Measurements from ENCODE around the gene KIF18B. TPM values are rescaled to one million over a fixed set of nuclear protein-coding genes. Genes with fewer than 3 reads are reported as not detected.
A peak's percentile ranks its signal among the peaks of the same experiment; 100 is the strongest.

KIF18B gene
- total and polyA plus RNA-seq, 8 donors, result 0.05 to 0.53 (median 0.14) TPM; not detected in 1

DNA sequence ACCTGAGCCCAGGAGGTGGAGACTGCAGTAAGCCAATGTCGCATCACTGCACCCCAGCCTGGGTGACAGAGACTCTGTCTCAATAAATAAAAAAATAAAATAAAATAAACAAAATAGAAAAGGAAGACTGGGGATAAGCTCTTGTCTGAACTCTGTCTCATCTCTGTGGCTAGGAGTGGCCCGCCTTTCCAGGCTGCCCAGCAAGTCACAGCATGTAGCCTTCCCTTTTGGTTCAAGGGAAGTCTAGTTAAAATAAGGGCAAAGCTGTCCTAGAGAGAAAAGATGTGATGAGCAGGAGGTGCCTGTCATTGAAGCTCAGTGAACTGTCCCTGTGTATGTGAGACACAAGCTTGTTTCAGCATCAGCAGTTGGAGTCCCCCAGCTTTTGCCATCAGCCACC is 29.6 kb downstream of the KIF18B start:
- 79 to 89% methylated on average over 2 of the region's 2 CpGs for WGBS, 2 donors
- H3K27me3 ChIP-seq, result no peaks in the 10 kb centered on the region
- no peaks in the 10 kb centered on the region for H3K4me1 ChIP-seq
- FAIRE-seq (no peak), ATAC-seq (no peak), DNase-seq (no peak)
- no peak overlapping the region for H3K4me3 ChIP-seq
- H3K36me3 ChIP-seq, result no peaks in the 10 kb centered on the region
- H3K27ac ChIP-seq, result peak overlapping the region in 2 of 4 donors; percentile 67 to 68
- intact Hi-C loops (cut with DNase I), result loop anchor here in 1 of 3 donors (10.0 kb wide), 1 partner anchor 177 kb away; no protein-coding TSS in a partner anchor
- no peaks in the 10 kb centered on the region for H3K9me3 ChIP-seq
- no peak for TF ChIP-seq CTCF (IDR thresholded peaks at IDR 0.05)

DNA sequence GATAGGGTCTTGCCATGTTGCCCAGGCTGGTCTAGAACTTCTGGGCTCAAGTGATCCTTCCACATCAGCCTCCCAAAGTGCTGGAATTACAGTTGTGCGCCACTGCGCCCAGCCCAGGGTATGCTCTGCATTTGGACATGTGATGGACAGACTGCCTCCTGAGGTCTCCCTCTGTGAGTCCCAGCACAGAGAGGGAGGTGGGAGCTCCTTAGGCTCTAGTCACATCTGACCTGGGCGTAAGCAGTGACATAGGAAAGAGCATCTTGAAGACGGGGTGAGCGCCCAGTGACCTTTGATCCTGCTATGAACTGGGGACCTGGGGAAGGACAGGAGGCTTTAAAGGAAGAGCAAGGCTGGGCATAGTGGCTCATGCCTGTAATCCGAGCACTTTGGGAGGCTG is 30.1 kb downstream of the KIF18B start:
- H3K27ac ChIP-seq, result peak overlapping the region; percentile 65 to 81 (median 68)
- intact Hi-C loops (cut with DNase I), result loop anchor here in 1 of 3 donors (10.0 kb wide), 1 partner anchor 177 kb away; no protein-coding TSS in a partner anchor
- no peak for DNase-seq
- 77 to 80% methylated on average over 6 of the region's 6 CpGs for WGBS, 2 donors
- no peaks in the 10 kb centered on the region for H3K27me3 ChIP-seq
- H3K4me1 ChIP-seq, result no peaks in the 10 kb centered on the region
- no peak overlapping the region for H3K4me3 ChIP-seq
- no peaks in the 10 kb centered on the region for H3K36me3 ChIP-seq
- no peaks in the 10 kb centered on the region for H3K9me3 ChIP-seq
- no peak for FAIRE-seq
- ATAC-seq, result no peak
- TF ChIP-seq CTCF (IDR thresholded peaks at IDR 0.05), result no peak

DNA sequence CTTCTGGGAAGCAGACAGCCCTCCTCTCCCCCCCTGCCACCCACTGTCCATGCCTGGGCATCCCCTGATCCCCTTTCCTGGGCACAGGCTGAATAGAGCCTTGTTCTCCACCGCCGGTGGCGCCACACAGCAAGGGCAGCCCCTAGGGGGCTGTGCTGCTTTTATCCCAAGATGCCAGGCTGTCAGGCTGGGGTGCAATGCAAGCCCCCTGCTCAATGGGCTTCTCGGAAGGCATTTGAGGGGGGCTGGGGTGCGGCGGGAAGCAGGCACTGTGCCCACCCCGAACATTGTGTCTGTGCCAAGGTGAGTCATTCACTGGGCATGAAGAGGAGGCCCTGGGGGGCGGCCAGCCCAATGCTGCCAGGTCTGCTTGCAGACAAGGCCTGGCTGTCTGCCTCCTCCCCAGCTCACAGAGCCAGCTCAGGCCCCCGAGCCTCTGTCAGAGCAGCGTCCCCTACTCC is 30.8 kb downstream of the KIF18B start:
- WGBS, 2 donors, result 48 to 49% methylated on average over 10 of the region's 10 CpGs
- Histone ChIP-seq H3K9me3 (no peaks in the 10 kb centered on the region), H3K36me3 (no peaks in the 10 kb centered on the region), H3K4me1 (no peaks in the 10 kb centered on the region), H3K27ac (peak overlapping the region; percentile 65 to 81 (median 68)), H3K27me3 (no peaks in the 10 kb centered on the region), H3K4me3 (no peak overlapping the region)
- DNase-seq (peak in 5 of 6 donors; percentile 43 to 90 (median 72)), ATAC-seq (peak; percentile 55 to 72 (median 65)), FAIRE-seq (no peak)
- intact Hi-C loops (cut with DNase I), result loop anchor here in 1 of 3 donors (10.0 kb wide), 1 partner anchor 178 kb away; no protein-coding TSS in a partner anchor
- TF ChIP-seq CTCF (IDR thresholded peaks at IDR 0.05), result no peak

GRCh38 chr17:44915862-44916780 is 31.5 kb downstream of the KIF18B start:
- H3K9me3 ChIP-seq, result no peaks in the 10 kb centered on the region
- WGBS, 2 donors, result 62 to 65% methylated on average over 11 of the region's 11 CpGs
- no peaks in the 10 kb centered on the region for H3K36me3 ChIP-seq
- intact Hi-C loops (cut with DNase I), result loop anchor here in 1 of 3 donors (10.0 kb wide), 1 partner anchor 179 kb away; no protein-coding TSS in a partner anchor
- FAIRE-seq, result no peak
- DNase-seq, result no peak
- H3K4me1 ChIP-seq, result peaks cover 0 to 2% (median 0%) of the 10 kb centered on the region in 3 donors
- H3K4me3 ChIP-seq, result no peak overlapping the region
- peak in 2 of 4 donors; percentile 6 to 8 for ATAC-seq
- TF ChIP-seq CTCF (IDR thresholded peaks at IDR 0.05), result no peak
- H3K27ac ChIP-seq, result peak overlapping the region; percentile 65 to 81 (median 68)
- H3K27me3 ChIP-seq, result no peaks in the 10 kb centered on the region

Measured in pancreas (tissue), 10 donors.